Effector memory CD8-positive, alpha-beta T cell (primary cell): ENCODE measurements around the gene H2BK1.

ENCODE experiments used
- ATAC-seq: fragments of 150-1000 bp; cut with Tn5 transposase; replicated peaks from 2 replicates; pipeline ENCODE4 v1.10.0; 2021; ENCODE audit warnings: mild to moderate bottlenecking, moderate library complexity
- DNase-seq, 3 experiments: peaks; one replicate each; pipeline ENCODE4 v3.0.0; 2021
- H3K27ac Mint-ChIP-seq, 2 donors: one replicate each; pipeline ENCODE4 v1.8.0; 2022; ENCODE audit warnings: mild to moderate bottlenecking in 2 of 2, mixed read lengths in 2 of 2, moderate library complexity in 2 of 2
- H3K27me3 Mint-ChIP-seq, 2 donors: one replicate each; pipeline ENCODE4 v1.8.0; 2022; ENCODE audit warnings: mixed read lengths in 2 of 2
- H3K36me3 Mint-ChIP-seq: one replicate; pipeline ENCODE4 v1.8.0; 2022; ENCODE audit warnings: mild to moderate bottlenecking, moderate library complexity, mixed read lengths; ENCODE audit not compliant: insufficient read depth
- H3K4me1 Mint-ChIP-seq, 2 donors: one replicate each; pipeline ENCODE4 v1.8.0; 2022; ENCODE audit warnings: low read depth in 2 of 2, mixed read lengths in 2 of 2
- H3K4me3 Mint-ChIP-seq, 2 donors: one replicate each; pipeline ENCODE4 v1.8.0; 2022; ENCODE audit warnings: mild to moderate bottlenecking in 2 of 2, mixed read lengths in 2 of 2, moderate library complexity in 2 of 2
- H3K9me3 Mint-ChIP-seq, 2 donors: one replicate each; pipeline ENCODE4 v1.8.0; 2022; ENCODE audit warnings: mixed read lengths in 2 of 2
- total RNA-seq, 9 experiments: gene quantifications; one replicate each; lab custom pipeline; 2026; lab: John Stamatoyannopoulos, UW

H2BK1 gene
- 0 to 0.78 (median 0.50) reads per million in 9 experiments for total RNA-seq

DNA sequence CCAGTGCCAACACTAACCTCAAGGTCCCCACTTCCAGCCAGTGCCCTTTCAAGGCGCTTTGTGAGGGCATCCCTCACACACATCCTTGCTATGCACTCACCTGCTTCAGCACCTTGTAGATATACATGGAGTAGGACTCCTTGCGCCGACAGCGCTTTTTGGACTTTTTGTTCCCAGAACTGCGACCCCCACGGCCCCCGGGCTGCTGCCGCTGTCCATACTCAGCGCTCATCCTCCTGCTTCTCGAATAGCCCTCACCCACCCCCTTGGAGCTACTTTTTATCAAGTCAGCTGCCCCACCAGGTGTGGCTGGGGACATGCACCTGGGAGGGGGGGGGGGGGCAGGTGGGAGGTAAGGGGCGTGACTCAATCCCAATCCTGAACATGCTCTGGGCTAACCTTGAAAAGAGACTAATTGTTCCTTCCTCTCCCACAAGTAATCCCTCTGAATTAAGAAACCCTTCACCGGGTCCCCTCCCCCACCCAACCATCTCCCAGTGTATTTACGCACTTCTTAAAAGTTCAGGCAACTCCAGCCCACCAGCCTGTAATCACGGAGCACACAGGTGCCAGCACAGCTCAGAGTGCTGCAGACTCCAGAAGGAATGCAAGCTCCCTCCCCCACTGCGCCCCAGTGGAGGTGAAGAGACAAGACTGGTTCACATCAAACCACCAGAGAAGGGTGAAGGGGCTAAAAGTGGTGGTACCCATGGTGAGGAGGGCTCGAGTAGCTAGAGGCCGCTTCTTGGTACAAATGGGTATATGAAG, at the start of gene H2BK1:
Gene H2BK1 (minus strand): TSS at position 402 of the 768 bp plus-strand sequence. CDS start 170 bp downstream, at position 232.
- peaks cover 27 to 39% of the 10 kb centered on the region in 2 donors for H3K4me1 Mint-ChIP-seq
- peak within 1 kb of the TSS in 1 of 2 donors; percentile 69 for H3K27ac Mint-ChIP-seq
- no peak within 1 kb of the TSS for H3K4me3 Mint-ChIP-seq
- DNase-seq (no peak), ATAC-seq (no peak)
- H3K27me3 Mint-ChIP-seq: no peaks in the 10 kb centered on the region
- no peaks in the 10 kb centered on the region for H3K9me3 Mint-ChIP-seq
- peaks cover 26% of the 10 kb centered on the region for H3K36me3 Mint-ChIP-seq

DNA sequence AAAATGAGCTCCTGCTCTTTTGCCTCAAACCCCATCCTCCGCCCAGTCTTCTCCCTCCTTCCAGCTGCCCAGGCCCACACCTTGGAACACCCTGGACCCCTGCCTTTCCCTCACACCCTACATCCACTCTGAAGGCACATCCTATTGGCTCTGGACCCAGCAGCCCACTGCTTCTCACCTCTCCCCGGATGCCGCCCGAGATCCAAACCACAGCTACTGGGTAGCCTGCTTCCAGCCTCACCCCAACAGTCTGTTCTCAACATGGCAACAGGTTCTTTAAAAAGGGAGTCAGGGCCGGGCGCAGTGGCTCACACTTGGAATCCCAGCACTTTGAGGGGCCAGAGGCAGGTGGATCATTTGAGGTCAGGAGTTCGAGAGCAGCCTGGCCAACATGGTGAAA, 47.7 kb upstream of the H2BK1 start:
- no peak for ATAC-seq
- no peak overlapping the region for H3K4me3 Mint-ChIP-seq
- H3K27me3 Mint-ChIP-seq: peaks cover 58 to 90% of the 10 kb centered on the region in 2 donors
- no peak overlapping the region for H3K27ac Mint-ChIP-seq
- no peak for DNase-seq
- H3K9me3 Mint-ChIP-seq: no peaks in the 10 kb centered on the region
- peaks cover 5% of the 10 kb centered on the region for H3K36me3 Mint-ChIP-seq
- H3K4me1 Mint-ChIP-seq: no peaks in the 10 kb centered on the region

DNA sequence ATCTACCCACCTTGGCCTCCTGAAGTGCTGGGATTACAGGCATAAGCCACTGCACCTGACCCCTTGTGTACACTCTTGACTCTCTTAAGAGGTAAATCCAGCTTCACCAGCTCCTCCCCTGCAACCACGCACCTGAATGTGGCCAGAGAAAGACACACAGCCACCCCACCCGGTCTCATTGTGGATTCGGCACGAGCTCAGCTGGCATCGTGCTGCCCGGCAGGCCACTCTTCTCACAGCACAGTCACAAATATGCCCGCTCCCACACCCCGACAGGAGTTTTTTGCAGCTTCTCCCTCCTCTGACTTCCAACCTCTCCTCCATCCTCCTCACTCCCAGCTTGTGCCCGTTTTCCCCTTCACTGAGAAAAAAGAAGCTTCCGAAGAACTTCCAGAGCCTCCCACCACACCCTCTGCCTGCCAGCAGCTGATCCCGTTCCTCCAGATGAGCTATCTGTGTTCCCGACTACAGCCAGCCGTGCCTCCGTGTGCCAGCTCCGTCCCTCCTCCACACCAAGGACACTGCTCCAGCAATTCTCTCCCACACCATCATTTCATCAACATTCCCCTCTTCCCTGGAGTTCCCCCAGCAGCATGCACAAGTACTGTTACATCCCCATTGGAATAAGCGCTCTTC, 46.2 kb upstream of the H2BK1 start:
- ATAC-seq (no peak), DNase-seq (no peak)
- Mint-ChIP-seq H3K27me3 (peaks cover 64 to 90% of the 10 kb centered on the region in 2 donors), H3K4me3 (no peak overlapping the region), H3K36me3 (peaks cover 5% of the 10 kb centered on the region), H3K27ac (no peak overlapping the region), H3K4me1 (peaks cover 0 to 5% of the 10 kb centered on the region in 2 donors), H3K9me3 (no peaks in the 10 kb centered on the region)

DNA sequence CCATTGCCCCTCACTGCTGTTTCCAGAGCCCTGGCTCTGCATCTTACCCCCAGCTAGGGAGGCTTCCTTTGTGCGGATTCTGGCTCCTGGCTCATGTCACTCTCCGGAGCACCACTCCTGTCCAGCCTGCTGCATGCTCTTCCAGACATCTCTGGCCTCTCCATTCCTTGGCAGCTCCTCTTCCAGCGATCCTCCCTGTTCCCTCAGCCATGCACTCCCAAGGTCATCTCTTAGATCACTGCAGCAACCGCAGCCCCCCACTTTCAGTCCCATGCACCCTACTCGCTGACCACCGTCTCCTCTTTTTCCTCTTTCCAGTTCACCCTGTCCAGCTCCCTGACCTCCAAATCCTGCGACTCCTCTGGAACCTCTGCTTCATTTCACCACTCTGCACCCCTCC, 45.1 kb upstream of the H2BK1 start:
- DNase-seq (no peak), ATAC-seq (no peak)
- Mint-ChIP-seq H3K4me3 (no peak overlapping the region), H3K36me3 (peaks cover 3% of the 10 kb centered on the region), H3K4me1 (peaks cover 9 to 13% of the 10 kb centered on the region in 2 donors), H3K9me3 (no peaks in the 10 kb centered on the region), H3K27ac (no peak overlapping the region), H3K27me3 (peaks cover 69 to 90% of the 10 kb centered on the region in 2 donors)

DNA sequence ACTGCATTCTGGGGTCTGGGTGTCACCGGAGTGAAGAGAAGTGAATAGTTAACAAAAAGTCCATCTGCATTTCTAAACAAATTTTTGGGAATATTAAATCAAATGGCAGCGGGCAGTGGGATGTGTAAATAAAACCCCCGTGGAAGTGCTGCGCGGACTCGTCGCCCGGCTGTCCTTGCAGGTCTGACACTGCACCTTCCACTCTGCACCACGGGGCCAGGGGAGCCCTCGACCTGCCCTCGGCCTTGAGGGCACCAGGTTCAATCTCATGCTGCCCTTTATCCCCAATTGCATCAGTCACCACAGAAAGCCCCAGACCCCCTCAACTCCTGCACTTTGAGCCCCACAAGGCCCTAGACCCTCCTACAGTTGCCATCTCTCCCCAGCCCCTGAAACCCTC, 44.6 kb upstream of the H2BK1 start:
- Mint-ChIP-seq H3K27me3 (peaks cover 67 to 92% of the 10 kb centered on the region in 2 donors), H3K36me3 (peaks cover 3% of the 10 kb centered on the region), H3K4me3 (no peak overlapping the region), H3K9me3 (no peaks in the 10 kb centered on the region), H3K4me1 (peaks cover 9 to 15% of the 10 kb centered on the region in 2 donors), H3K27ac (no peak overlapping the region)
- no peak for ATAC-seq
- no peak for DNase-seq

DNA sequence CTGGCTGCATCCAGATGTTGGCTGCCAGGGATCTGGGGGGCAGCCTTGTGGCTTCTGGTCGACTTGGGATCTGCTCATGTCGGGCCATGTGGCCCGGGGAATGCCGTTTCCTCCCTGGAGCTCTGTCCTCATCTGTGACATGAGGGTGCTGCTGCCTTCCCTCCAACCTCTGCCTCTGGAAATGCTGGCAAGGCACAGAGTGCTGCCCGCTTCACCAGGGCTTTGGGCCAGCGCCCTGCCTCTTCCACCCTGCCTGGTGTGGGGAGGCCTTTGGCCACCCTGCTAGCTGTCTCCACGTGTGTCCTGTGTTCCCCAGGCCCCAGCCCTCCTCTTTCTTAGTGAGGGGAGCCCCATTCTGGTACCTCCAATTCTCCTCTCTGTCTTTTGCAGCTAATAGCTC, 44.0 kb upstream of the H2BK1 start:
- Mint-ChIP-seq H3K36me3 (peaks cover 3% of the 10 kb centered on the region), H3K9me3 (no peaks in the 10 kb centered on the region), H3K4me1 (peaks cover 12 to 15% of the 10 kb centered on the region in 2 donors), H3K27ac (no peak overlapping the region), H3K4me3 (no peak overlapping the region), H3K27me3 (peaks cover 72 to 98% of the 10 kb centered on the region in 2 donors)
- DNase-seq (no peak), ATAC-seq (no peak)

DNA sequence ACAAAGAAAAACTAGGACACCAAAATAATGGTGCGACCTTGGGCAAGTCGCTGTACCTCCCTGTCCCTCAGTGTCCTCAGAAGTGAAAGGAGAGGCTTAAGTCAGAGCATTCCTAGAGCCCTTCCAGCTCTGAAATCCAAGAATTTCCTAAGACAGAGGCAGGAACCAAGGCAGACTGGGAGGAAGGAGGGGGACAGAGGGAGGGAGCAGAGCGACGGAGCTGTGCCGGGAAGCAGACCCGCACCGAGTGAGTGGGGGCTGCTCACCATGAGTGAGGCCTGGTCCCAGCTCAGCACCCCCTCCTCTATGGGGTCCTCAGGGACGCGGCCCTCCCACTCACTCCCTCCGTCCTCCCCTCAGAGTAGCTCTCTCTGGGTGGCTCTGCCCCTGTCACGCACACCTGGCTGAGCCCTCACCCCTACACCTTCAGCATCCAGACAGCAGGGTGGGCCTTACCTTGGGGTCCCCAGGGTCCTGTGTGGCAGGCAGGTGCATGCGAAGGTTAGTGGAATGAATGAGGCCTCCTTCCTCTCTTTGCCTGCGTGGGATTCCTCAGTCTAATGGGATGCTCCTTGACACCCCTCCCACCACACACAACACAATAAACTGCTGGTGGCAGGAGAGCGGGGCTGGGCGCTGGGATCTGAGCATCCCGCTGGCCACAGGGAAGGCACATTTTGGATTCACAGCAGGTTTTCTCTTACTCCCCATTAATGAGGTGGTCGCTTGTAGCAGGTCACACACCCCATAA, 42.8 kb upstream of the H2BK1 start:
- DNase-seq (no peak), ATAC-seq (no peak)
- Mint-ChIP-seq H3K4me3 (peak overlapping the region; percentile 33 to 61), H3K9me3 (no peaks in the 10 kb centered on the region), H3K27ac (no peak overlapping the region), H3K27me3 (peaks cover 73 to 98% of the 10 kb centered on the region in 2 donors), H3K36me3 (peaks cover 3% of the 10 kb centered on the region), H3K4me1 (peaks cover 19 to 20% of the 10 kb centered on the region in 2 donors)

DNA sequence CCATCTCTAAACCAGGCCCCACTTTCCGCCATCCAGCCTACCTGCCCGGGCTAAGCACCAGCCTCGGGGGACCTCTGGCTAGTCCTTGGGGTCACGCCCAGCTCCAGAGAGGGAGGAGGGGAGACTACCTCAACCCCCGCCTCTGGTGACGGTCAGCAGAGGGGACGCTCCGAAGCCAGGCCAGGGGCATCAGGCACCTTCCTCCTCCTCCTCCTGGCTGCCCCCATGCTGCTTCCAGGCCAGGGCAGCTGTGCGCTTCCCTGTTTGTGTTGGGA, 42.2 kb upstream of the H2BK1 start:
- Mint-ChIP-seq H3K4me3 (peak overlapping the region; percentile 33 to 61), H3K27me3 (peaks cover 73 to 98% of the 10 kb centered on the region in 2 donors), H3K36me3 (peaks cover 3% of the 10 kb centered on the region), H3K9me3 (no peaks in the 10 kb centered on the region), H3K27ac (no peak overlapping the region), H3K4me1 (peaks cover 24% of the 10 kb centered on the region in 2 donors)
- ATAC-seq (no peak), DNase-seq (no peak)

DNA sequence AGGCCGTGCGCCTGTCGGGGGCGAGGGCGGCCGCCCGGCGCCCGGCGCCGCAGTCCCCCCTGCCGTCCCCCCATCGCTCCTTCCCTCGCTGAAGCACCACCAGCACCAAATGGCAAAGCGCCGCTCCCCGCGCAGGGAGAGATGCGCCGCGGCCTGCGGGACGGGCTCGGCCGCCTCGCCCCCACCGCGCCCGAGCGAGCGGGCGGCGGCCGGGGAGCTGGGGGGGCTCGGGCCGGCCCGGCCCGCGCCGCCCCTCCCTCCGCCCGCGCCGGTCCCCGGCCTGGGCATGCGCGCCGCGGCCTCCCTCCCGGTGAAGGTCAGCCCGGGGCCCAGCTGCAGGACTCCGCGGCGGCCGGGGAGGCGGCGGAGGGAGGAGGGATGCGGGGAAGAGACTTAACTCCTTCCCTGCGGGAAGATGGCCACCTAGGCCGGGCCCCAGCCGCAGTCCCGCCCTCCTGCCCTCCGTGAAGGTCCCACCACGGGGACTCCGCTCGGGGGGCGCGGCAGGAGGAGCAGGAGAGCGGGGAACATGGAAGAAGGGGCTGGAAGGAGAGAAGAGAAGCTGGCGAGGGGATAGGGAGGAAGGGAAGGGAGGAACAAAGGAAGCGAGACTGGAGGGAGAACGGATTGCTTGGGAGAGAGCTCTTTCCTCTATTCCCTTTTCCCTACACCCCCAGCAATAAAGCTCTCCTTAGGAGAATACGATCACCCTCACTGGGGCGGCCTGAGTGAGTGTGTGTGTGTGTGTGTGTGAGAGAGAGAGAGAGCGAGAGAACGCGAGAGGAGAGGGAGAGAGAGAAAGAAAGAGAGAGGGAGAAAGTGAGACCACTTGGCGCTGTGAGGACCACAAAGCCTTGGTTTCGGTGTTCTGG, 41.6 kb upstream of the H2BK1 start:
- peak; percentile 58 for ATAC-seq
- H3K36me3 Mint-ChIP-seq: peaks cover 2% of the 10 kb centered on the region
- H3K27ac Mint-ChIP-seq: no peak overlapping the region
- H3K9me3 Mint-ChIP-seq: no peaks in the 10 kb centered on the region
- H3K4me1 Mint-ChIP-seq: peaks cover 24% of the 10 kb centered on the region in 2 donors
- H3K4me3 Mint-ChIP-seq: peak overlapping the region; percentile 48 to 61
- DNase-seq: no peak
- peaks cover 75 to 98% of the 10 kb centered on the region in 2 donors for H3K27me3 Mint-ChIP-seq

DNA sequence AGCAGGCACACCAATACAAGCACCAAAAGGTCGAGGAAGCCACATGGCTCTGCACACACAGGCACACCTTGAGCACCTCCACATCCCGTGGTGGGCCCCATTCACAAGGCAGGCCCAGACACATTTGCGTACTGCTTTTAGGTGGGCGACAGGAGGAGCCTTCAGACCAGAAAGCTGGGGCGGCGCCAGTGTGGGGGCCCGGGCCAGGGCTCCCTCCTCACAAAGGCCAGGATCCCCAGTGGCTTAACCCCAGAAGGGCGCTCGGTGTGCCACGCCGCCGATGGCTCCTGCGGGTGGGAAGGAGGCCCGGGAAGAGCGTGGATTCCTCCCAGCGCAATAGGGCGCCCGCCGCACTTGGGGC, 41.0 kb upstream of the H2BK1 start:
- Mint-ChIP-seq H3K4me3 (peak overlapping the region; percentile 70 to 80), H3K27ac (no peak overlapping the region)
- ATAC-seq: peak; percentile 3

DNA sequence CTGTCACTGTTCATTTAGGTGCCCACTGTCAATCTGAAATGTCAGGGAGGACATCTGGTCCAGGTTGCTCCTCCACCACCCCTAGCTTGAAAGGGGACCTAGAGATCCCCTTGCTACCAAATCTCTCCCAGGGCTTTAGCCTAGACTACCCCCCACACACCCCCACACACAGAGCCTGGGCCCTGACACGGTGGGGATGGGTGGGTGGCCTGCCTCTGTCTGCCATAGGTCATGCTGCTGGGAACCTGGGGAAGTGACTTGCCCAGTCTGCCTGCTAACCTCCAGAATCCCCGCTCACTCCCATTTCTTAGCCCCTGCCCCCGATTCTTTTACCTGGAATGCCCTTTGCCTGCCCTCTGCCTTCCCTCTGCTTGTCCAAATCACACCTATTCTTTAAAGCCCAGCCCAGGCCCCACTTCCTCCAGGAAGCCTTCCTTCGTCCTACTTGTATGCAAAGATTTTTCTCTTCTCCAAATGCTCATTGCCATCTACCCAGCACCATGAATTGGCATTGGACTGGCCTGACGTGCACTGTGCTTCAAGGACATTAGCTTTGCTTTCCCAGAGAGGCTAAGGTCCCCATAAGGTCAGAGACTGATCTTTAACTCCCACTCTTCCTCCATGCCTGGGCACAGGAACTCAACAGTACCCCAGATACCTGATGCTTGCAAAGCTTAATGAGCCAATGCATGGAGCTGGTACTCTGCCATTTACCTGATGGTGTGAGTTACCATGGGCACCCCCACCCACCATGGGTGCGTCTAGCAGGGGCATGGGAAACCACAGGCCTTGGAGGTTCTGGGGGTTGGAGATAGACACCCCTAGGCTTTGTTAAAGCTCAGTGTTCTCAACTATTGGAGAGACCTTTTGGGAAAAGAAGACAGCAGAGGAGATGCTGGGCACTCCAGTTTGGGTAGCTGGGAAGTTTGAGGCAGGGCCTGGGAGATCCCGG, 40.2 kb upstream of the H2BK1 start:
- DNase-seq (no peak), ATAC-seq (no peak)
- Mint-ChIP-seq H3K36me3 (peaks cover 4% of the 10 kb centered on the region), H3K4me1 (peaks cover 24 to 31% of the 10 kb centered on the region in 2 donors), H3K27ac (no peak overlapping the region), H3K27me3 (peaks cover 75 to 95% of the 10 kb centered on the region in 2 donors), H3K4me3 (peak overlapping the region; percentile 70 to 80), H3K9me3 (no peaks in the 10 kb centered on the region)

More for the DNA sequence above, 41.0 kb upstream of the H2BK1 start:
- Mint-ChIP-seq H3K9me3 (no peaks in the 10 kb centered on the region), H3K27me3 (peaks cover 75 to 98% of the 10 kb centered on the region in 2 donors), H3K36me3 (peaks cover under 1% of the 10 kb centered on the region), H3K4me1 (peaks cover 24 to 27% of the 10 kb centered on the region in 2 donors)
- no peak for DNase-seq

DNA sequence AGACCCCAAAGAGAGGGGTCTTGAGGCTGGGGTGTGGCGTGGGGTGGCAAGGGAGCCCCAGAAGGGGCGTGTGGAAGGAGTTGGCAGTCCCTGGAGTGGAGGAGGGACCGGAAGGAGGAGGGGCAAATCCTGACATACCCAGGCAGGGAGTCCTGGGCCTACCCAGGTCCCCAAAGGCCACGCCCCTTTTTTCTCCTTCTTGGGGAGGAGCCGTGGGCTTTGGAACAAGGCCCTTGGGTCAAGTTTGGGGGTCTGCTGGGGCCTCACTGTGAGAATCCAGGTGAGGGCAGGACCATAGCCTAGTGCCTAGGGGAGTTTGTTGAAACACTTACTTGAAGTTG, 39.4 kb upstream of the H2BK1 start:
- peaks cover 24 to 34% of the 10 kb centered on the region in 2 donors for H3K4me1 Mint-ChIP-seq
- H3K27ac Mint-ChIP-seq: no peak overlapping the region
- DNase-seq (no peak), ATAC-seq (no peak)
- H3K36me3 Mint-ChIP-seq: peaks cover 4% of the 10 kb centered on the region
- peak overlapping the region; percentile 79 to 80 for H3K4me3 Mint-ChIP-seq
- H3K27me3 Mint-ChIP-seq: peaks cover 69 to 88% of the 10 kb centered on the region in 2 donors
- H3K9me3 Mint-ChIP-seq: no peaks in the 10 kb centered on the region
